GM12874 (cell line): ENCODE measurements around the gene ACADVL.

Experiments used
- CTCF ChIP-seq: IDR thresholded peaks from 2 replicates; pipeline ENCODE4 v1.5.1; 2011; ENCODE audit warnings: low read depth, mild to moderate bottlenecking, control low read depth, low read length, moderate library complexity; ENCODE audit not compliant: insufficient read depth

The ACADVL gene

DNA sequence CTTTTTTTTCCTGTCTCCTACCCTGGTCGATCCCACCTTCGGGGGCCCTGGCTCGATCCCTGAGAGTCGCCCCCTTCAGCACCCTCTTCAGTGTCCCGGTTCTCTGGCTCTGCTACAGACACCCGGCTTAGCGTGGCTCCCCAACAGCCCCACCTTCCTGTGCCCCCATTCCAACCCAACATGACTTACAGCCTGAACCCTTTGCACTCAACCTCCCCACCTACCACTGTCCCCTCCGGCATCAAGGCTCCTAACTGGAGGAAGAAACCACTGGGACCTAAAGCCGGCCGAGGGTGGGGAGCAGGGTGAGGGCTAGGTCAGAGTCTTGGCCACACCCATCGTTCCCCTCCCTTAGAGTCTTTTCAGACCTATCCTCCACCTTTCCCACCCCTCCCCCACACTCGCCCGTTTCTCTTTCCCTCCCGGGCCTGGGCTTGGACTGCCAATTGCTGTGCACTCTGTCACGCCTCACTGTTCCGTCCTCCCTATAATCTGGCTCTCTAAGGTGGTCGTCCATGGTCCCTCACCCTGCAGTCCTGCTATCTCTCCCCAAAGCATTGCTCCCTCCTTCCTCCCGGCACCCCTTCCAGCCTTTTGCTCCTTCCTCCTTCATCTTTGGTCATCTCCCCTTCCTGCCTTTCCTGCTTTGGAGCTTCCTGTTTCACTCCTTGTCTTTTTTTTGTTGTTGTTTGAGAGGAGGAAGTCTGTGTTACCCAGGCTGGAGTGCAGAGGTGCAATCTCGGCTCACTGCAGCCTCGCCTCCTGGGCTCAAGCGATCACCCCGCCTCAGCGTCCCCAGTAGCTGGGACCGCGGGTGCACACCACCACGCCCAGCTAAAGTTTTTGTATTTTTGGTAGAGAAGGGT, 43.4 kb downstream of the ACADVL start:
- no peak for TF ChIP-seq CTCF

- TF ChIP-seq CTCF = no peak
These were observed 44.0 kb downstream of the ACADVL start for GRCh38 chr17:7263801-7264078.

DNA sequence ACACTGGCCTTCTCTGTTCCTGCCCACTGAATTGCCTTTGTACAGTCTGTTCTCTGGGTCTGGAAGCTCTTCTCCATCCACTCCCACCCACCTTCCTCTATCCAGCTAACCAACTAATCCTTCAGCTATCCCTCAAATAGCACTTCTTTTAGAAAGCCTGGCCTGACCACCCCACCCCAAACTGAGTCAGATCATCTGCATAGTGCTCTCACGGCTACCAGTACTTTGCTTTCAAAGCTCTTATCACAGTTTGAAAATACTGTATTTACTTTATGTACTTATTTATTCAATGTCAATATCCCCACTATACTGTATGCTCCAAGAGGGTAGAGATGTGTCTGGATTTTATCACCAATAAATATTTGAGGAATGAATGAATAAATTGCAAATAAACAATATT, 47.0 kb downstream of the ACADVL start:
- no peak for TF ChIP-seq CTCF
